ENCODE results near the gene ADAMTS4. TPM values are rescaled to one million over a fixed set of nuclear protein-coding genes. Genes with fewer than 3 reads are reported as not detected.

ADAMTS4 gene
- 0.02 TPM in 1 of 5 replicates, not detected in the others for total RNA-seq (2022; extraction: Qiagen RNA extraction; ENCODE audit: low read depth)

GRCh38 chr1:161198897-161199431 is at the start of gene ADAMTS4:
TSS of gene ADAMTS4 (minus strand) at chr1:161199054. CDS start at chr1:161198627, 427 bp downstream.

GRCh38 chr1:161238039-161238473 is 39.2 kb upstream of the ADAMTS4 start, which contains the start of gene NR1I3:
TSS of gene NR1I3 (minus strand) at chr1:161238203. CDS start at chr1:161236565, 1,638 bp downstream.

GRCh38 chr1:161225534-161226319 is 26.9 kb upstream of the ADAMTS4 start, which contains the start of gene TOMM40L:
TSS of gene TOMM40L (plus strand) at chr1:161226060. CDS start at chr1:161226490, 430 bp downstream.

GRCh38 chr1:161215076-161215475 is 16.2 kb upstream of the ADAMTS4 start, which contains the start of gene FCER1G:
TSS of gene FCER1G (plus strand) at chr1:161215295. CDS start at chr1:161215322, 27 bp downstream.

GRCh38 chr1:161201836-161202712 is 3.2 kb upstream of the ADAMTS4 start, which contains the start of gene NDUFS2:
TSS of gene NDUFS2 (plus strand) at chr1:161202367. CDS start at chr1:161202386, 19 bp downstream.

GRCh38 chr1:161177112-161177935 is 21.5 kb downstream of the ADAMTS4 start, which contains the start of gene B4GALT3:
TSS of gene B4GALT3 (minus strand) at chr1:161177507. CDS start at chr1:161176060, 1,447 bp downstream.

GRCh38 chr1:161165742-161166668 is 32.8 kb downstream of the ADAMTS4 start, which contains the start of gene PPOX:
TSS of gene PPOX (plus strand) at chr1:161166426. CDS start at chr1:161166848, 422 bp downstream.

GRCh38 chr1:161159087-161159912 is 39.6 kb downstream of the ADAMTS4 start, which contains the start of gene USP21:
TSS of gene USP21 (plus strand) at chr1:161159500. CDS start at chr1:161160641, 1,141 bp downstream.

GRCh38 chr1:161153682-161154337 is 45.0 kb downstream of the ADAMTS4 start, which contains the start of gene UFC1:
TSS of gene UFC1 (plus strand) at chr1:161153978. CDS start at chr1:161153998, 20 bp downstream.

Other genes with a start within 250 kb of the ADAMTS4 start
- 0.14 to 1.1 TPM (median 0.36 TPM) in 5 replicates for gene ITLN2, start 244.2 kb downstream of the ADAMTS4 start, total RNA-seq (2022; extraction: Qiagen RNA extraction; ENCODE audit: low read depth)
- gene F11R, start 177.9 kb downstream of the ADAMTS4 start, total RNA-seq (2022; extraction: Qiagen RNA extraction; ENCODE audit: low read depth), result 43.1 to 66.6 TPM (median 47.2 TPM) in 5 replicates
- 0.49 to 0.78 TPM (median 0.67 TPM) in 4 of 5 replicates, not detected in the other for gene TSTD1, start 160.1 kb downstream of the ADAMTS4 start, total RNA-seq (2022; extraction: Qiagen RNA extraction; ENCODE audit: low read depth)
- 45.3 to 50.5 TPM (median 49.9 TPM) in 5 replicates for gene USF1, start 153.1 kb downstream of the ADAMTS4 start, total RNA-seq (2022; extraction: Qiagen RNA extraction; ENCODE audit: low read depth)
- gene ARHGAP30, start 129.2 kb downstream of the ADAMTS4 start, total RNA-seq (2022; extraction: Qiagen RNA extraction; ENCODE audit: low read depth), result 0.06 to 0.19 TPM (median 0.08 TPM) in 5 replicates
- 0.81 to 2.9 TPM (median 2.0 TPM) in 5 replicates for gene NECTIN4, start 109.5 kb downstream of the ADAMTS4 start, total RNA-seq (2022; extraction: Qiagen RNA extraction; ENCODE audit: low read depth)
- gene KLHDC9, start 100.7 kb downstream of the ADAMTS4 start, total RNA-seq (2022; extraction: Qiagen RNA extraction; ENCODE audit: low read depth), result 1.1 to 2.2 TPM (median 2.0 TPM) in 5 replicates
- gene PFDN2, start 81.0 kb downstream of the ADAMTS4 start, total RNA-seq (2022; extraction: Qiagen RNA extraction; ENCODE audit: low read depth), result 106 to 128 TPM (median 117 TPM) in 5 replicates
- gene NIT1, start 80.9 kb downstream of the ADAMTS4 start, total RNA-seq (2022; extraction: Qiagen RNA extraction; ENCODE audit: low read depth), result 23.3 to 38.9 TPM (median 30.2 TPM) in 5 replicates
- gene DEDD, start 66.4 kb downstream of the ADAMTS4 start, total RNA-seq (2022; extraction: Qiagen RNA extraction; ENCODE audit: low read depth), result 24.5 to 35.9 TPM (median 32.3 TPM) in 5 replicates
- 85.4 to 154 TPM (median 93.0 TPM) in 5 replicates for gene UFC1, start 45.1 kb downstream of the ADAMTS4 start, total RNA-seq (2022; extraction: Qiagen RNA extraction; ENCODE audit: low read depth)
- 15.0 to 24.1 TPM (median 20.5 TPM) in 5 replicates for gene USP21, start 39.6 kb downstream of the ADAMTS4 start, total RNA-seq (2022; extraction: Qiagen RNA extraction; ENCODE audit: low read depth)
- gene PPOX, start 32.6 kb downstream of the ADAMTS4 start, total RNA-seq (2022; extraction: Qiagen RNA extraction; ENCODE audit: low read depth), result 10.7 to 19.4 TPM (median 16.6 TPM) in 5 replicates
- gene B4GALT3, start 21.5 kb downstream of the ADAMTS4 start, total RNA-seq (2022; extraction: Qiagen RNA extraction; ENCODE audit: low read depth), result 18.3 to 28.9 TPM (median 25.6 TPM) in 5 replicates
- gene NDUFS2, start 3.3 kb upstream of the ADAMTS4 start, total RNA-seq (2022; extraction: Qiagen RNA extraction; ENCODE audit: low read depth), result 79.0 to 87.4 TPM (median 84.3 TPM) in 5 replicates
- 0.70 TPM in 1 of 5 replicates, not detected in the others for gene FCER1G, start 16.2 kb upstream of the ADAMTS4 start, total RNA-seq (2022; extraction: Qiagen RNA extraction; ENCODE audit: low read depth)
- gene APOA2, start 24.6 kb upstream of the ADAMTS4 start, total RNA-seq (2022; extraction: Qiagen RNA extraction; ENCODE audit: low read depth), result not detected in 5 replicates
- 9.5 to 12.8 TPM (median 11.3 TPM) in 5 replicates for gene TOMM40L, start 27.0 kb upstream of the ADAMTS4 start, total RNA-seq (2022; extraction: Qiagen RNA extraction; ENCODE audit: low read depth)
- not detected in 5 replicates for gene NR1I3, start 39.1 kb upstream of the ADAMTS4 start, total RNA-seq (2022; extraction: Qiagen RNA extraction; ENCODE audit: low read depth)
- 0.11 TPM in 1 of 5 replicates, not detected in the others for gene PCP4L1, start 59.7 kb upstream of the ADAMTS4 start, total RNA-seq (2022; extraction: Qiagen RNA extraction; ENCODE audit: low read depth)
- gene MPZ, start 110.9 kb upstream of the ADAMTS4 start, total RNA-seq (2022; extraction: Qiagen RNA extraction; ENCODE audit: low read depth), result 0.21 to 0.57 TPM (median 0.45 TPM) in 4 of 5 replicates, not detected in the other
- gene SDHC, start 115.3 kb upstream of the ADAMTS4 start, total RNA-seq (2022; extraction: Qiagen RNA extraction; ENCODE audit: low read depth), result 236 to 252 TPM (median 244 TPM) in 5 replicates
- 0.33 to 0.60 TPM (median 0.49 TPM) in 3 of 5 replicates, not detected in the others for gene CFAP126, start 168.8 kb upstream of the ADAMTS4 start, total RNA-seq (2022; extraction: Qiagen RNA extraction; ENCODE audit: low read depth)

Data from A549 treated with ZK216348 at 1 μM for 4 hours (cell line).